Kidney (tissue), 14 donors: Measurements from ENCODE around the gene SYPL1. TPM values are rescaled to one million over a fixed set of nuclear protein-coding genes. Genes with fewer than 3 reads are reported as not detected.
A peak's percentile ranks its signal among the peaks of the same experiment; 100 is the strongest.

Source experiments
- DNase-seq, 5 donors: peaks; one replicate each; pipeline ENCODE4 v3.0.0-alpha.2; 2013 to 2020
- FAIRE-seq: peaks from 2 replicates; lab custom pipeline; 2012; peaks lifted over from hg19 to GRCh38; lab: Jason Lieb, UNC
- H3K27ac ChIP-seq, 2 donors: one replicate each; pipeline ENCODE4 v1.7.0; 2013; ENCODE audit warnings: low read depth in 2 of 2, low read length in 2 of 2, inconsistent platforms in 1 of 2
- H3K27me3 ChIP-seq: one replicate; pipeline ENCODE4 v1.7.1; 2013; ENCODE audit warnings: low read length, inconsistent platforms; ENCODE audit not compliant: control insufficient read depth, insufficient read depth
- H3K36me3 ChIP-seq, 3 donors: one replicate each; pipeline versions ENCODE4 v1.7.0 to v1.7.1; 2013; ENCODE audit warnings: low read length in 3 of 3, control low read depth in 1 of 3, inconsistent platforms in 1 of 3; ENCODE audit not compliant: insufficient read depth in 3 of 3, control insufficient read depth in 2 of 3
- H3K4me1 ChIP-seq, 3 donors: one replicate each; pipeline versions ENCODE4 v1.7.0 to v1.7.1; 2013; ENCODE audit warnings: low read length in 3 of 3, inconsistent platforms in 1 of 3, low read depth in 1 of 3; ENCODE audit not compliant: control insufficient read depth in 2 of 3, insufficient read depth in 2 of 3
- H3K4me3 ChIP-seq, 3 donors: one replicate each; pipeline versions ENCODE4 v1.7.0 to v1.8.1; 2013; ENCODE audit warnings: low read length in 3 of 3, control low read depth in 1 of 3, inconsistent platforms in 1 of 3
- H3K9ac ChIP-seq, 3 donors: one replicate each; pipeline versions ENCODE4 v1.7.0 to v1.7.1; 2013; ENCODE audit warnings: low read length in 3 of 3, control low read depth in 1 of 3, inconsistent platforms in 1 of 3
- H3K9me3 ChIP-seq, 3 donors: one replicate each; pipeline versions ENCODE4 v1.7.0 to v1.7.1; 2013; ENCODE audit warnings: low read length in 3 of 3, control low read depth in 1 of 3, inconsistent platforms in 1 of 3; ENCODE audit not compliant: control insufficient read depth in 2 of 3, insufficient read depth in 1 of 3
- CTCF ChIP-seq: IDR thresholded peaks from 3 replicates; pipeline ENCODE4 v1.5.1; 2012; ENCODE audit warnings: mild to moderate bottlenecking, moderate library complexity, borderline replicate concordance; ENCODE audit not compliant: insufficient read depth; ENCODE audit errors: extremely low read depth
- intact Hi-C: fragments of 100-400 bp; cut with DNase I; formaldehyde crosslinking; loops from one replicate; pipeline ENCODE4 v1.11.1; 2022
- polyA plus RNA-seq: library from polyadenylated mRNA; stranded (reverse); fragments of 350-450 nt; fragmentation: Illumina TruSeq; extraction: RNeasy Lipid Tissue Mini Kit (QIAGEN cat#74804); gene quantifications from one replicate; pipeline ENCODE4 v1.2.3, GENCODE V29; 2014; ENCODE audit warnings: low read depth, low replicate concordance; ENCODE audit not compliant: insufficient read depth
- total RNA-seq: library from RNA; stranded (reverse); fragmentation: NEBNext Ultra II Directional; extraction: Animal tissue kit (Norgen Biotek cat#: 25700); gene quantifications from one replicate; pipeline ENCODE4 v1.2.1, GENCODE V29; 2021
- donor health status: control.
- donor health status: control.
- donor health status: control.
- donor health status: control.
- donor health status: control.
- donor health status: DM: yes; HTN: yes; CAD: no.
- donor health status: Normal renal cell carcinoma (clear cell type).

Gene SYPL1
- total and polyA plus RNA-seq, 2 donors from 2014 or later, result 90.8 to 111 TPM

GRCh38 chr7:106153891-106154449 is 41.9 kb upstream of the SYPL1 start:
- FAIRE-seq, result no peak

GRCh38 chr7:106152313-106152665 is 40.2 kb upstream of the SYPL1 start:
- no peaks in the 10 kb centered on the region for H3K36me3 ChIP-seq
- FAIRE-seq (no peak), DNase-seq (no peak)
- intact Hi-C loops, result loop anchor here (5.0 kb wide), 1 partner anchor 95 kb away; no protein-coding TSS in a partner anchor
- peak overlapping the region in 1 of 2 donors; percentile 19 for H3K27ac ChIP-seq
- no peak overlapping the region for H3K4me3 ChIP-seq
- H3K27me3 ChIP-seq, result no peaks in the 10 kb centered on the region
- TF ChIP-seq CTCF, result no peak
- H3K4me1 ChIP-seq, result peaks cover 0 to 17% (median 4%) of the 10 kb centered on the region in 3 donors
- H3K9me3 ChIP-seq, result no peaks in the 10 kb centered on the region
- no peak overlapping the region for H3K9ac ChIP-seq

More at GRCh38 chr7:106153891-106154449, 41.9 kb upstream of the SYPL1 start:
- peaks cover 0 to 17% (median 4%) of the 10 kb centered on the region in 3 donors for H3K4me1 ChIP-seq
- DNase-seq, result peak; percentile 88 to 92 (median 91)
- peak; percentile 99 for TF ChIP-seq CTCF
- no peaks in the 10 kb centered on the region for H3K36me3 ChIP-seq
- H3K4me3 ChIP-seq, result no peak overlapping the region
- H3K27me3 ChIP-seq, result no peaks in the 10 kb centered on the region
- no peaks in the 10 kb centered on the region for H3K9me3 ChIP-seq
- no peak overlapping the region for H3K27ac ChIP-seq
- intact Hi-C loops, result loop anchor here (5.0 kb wide), 1 partner anchor 97 kb away; no protein-coding TSS in a partner anchor
- H3K9ac ChIP-seq, result no peak overlapping the region

DNA sequence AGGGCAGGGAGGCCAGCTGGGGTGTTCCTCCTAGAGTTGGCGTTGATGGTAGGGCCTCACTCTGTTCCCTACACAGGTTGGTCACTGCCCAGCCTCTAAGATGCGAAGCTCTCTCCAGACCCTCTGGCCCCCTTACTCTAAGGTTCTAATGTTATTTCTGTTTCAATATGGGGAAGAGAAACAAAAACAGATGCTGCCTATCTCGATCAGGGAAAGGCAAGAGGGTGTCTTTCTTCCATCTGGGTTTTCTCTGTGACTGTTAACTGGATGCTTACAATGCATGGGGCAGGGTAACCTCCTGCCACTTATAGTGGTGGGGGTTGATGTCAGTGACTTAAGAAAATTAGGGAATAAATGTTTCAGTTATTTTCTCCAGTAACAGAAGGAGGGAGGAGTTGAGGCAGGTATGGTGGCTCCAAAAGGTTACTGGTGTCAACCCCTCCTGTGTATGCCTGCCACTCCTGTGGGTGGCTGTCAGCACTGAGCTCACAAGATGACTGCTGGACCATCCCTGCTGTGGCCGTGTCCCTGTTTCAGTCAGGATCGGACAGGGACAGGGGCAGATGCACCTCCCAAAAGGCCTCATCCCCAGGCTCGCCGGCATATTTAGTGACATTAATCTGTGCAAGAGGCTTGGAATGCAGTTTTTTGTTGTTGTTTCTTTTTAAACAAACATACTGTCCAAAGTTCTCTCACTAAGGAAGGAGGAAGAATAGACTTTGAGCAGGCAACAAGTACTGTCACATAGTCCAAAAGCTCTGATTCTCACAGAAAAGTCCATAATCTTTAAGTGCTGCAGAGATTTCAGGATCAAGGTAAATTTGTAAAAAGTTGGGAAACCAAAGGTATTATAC is 39.6 kb upstream of the SYPL1 start:
- no peaks in the 10 kb centered on the region for H3K9me3 ChIP-seq
- peak overlapping the region in 1 of 2 donors; percentile 43 for H3K27ac ChIP-seq
- peaks cover 0 to 17% (median 4%) of the 10 kb centered on the region in 3 donors for H3K4me1 ChIP-seq
- no peak for TF ChIP-seq CTCF
- no peaks in the 10 kb centered on the region for H3K27me3 ChIP-seq
- intact Hi-C loops, result loop anchor here (5.0 kb wide), 1 partner anchor 94 kb away; no protein-coding TSS in a partner anchor
- no peak overlapping the region for H3K4me3 ChIP-seq
- H3K9ac ChIP-seq, result no peak overlapping the region
- DNase-seq, result no peak
- FAIRE-seq, result no peak
- no peaks in the 10 kb centered on the region for H3K36me3 ChIP-seq
